HG03066 (cell line): ENCODE data around the gene A4GNT.

Source experiments
- ATAC-seq: cut with Tn5 transposase; IDR thresholded peaks from one replicate; pipeline ENCODE4 v1.9.1; 2021; ENCODE audit warnings: low read depth; ENCODE audit not compliant: unreplicated experiment

The A4GNT gene

DNA sequence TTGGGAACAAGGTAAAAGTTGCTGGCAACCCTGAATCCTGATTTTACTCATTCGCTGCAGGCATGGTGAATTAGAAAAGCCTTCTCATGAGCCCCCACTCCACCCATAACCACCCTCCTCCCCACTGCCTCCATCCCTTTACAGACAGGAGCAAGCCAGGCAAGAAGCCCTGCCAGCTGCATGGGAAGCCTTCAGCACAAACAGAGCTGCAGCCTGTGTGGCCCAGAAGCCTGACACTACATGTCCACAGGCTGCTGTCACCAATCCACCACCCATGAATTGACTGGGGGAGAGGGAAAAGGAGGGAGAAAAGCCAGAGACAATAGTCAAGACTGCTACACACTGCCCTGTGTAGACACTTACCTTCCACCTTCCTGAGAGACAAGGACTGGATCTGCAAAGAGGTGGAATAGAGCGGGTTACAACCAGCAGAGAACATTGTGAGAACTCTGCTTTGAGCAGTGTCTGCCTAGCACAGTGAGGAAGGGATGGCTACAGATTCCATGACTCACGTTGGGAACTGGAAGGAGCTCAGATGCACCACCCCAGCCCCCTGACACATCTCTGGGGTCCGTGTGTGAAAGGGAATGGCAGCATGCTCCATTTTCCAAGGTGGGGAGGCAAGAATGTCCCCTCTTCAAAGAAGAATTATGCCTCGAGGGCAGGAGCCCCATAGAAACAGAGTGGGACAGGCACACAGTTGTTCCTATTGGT lies 50.7 kb downstream of the A4GNT start:
- no peak for ATAC-seq

DNA sequence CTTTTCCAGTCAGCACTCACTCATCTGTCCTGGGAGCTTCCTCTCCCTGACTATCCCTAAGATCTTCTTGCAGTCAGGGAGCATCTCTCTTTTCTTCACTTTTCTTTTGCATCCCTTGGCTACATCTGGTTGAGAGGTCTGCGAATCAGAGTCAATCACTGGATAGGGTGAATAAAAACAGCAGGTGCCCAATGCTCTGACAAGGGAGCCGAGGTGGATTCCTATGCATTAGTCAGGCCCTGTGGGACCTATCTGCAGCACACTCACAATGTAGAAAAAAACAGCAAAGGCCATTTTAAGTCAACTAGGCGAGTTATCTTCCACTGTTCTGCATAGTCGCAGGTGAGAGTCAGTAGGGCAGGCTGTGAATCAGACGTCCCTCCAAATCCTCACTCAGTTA lies 52.3 kb downstream of the A4GNT start:
- no peak for ATAC-seq

DNA sequence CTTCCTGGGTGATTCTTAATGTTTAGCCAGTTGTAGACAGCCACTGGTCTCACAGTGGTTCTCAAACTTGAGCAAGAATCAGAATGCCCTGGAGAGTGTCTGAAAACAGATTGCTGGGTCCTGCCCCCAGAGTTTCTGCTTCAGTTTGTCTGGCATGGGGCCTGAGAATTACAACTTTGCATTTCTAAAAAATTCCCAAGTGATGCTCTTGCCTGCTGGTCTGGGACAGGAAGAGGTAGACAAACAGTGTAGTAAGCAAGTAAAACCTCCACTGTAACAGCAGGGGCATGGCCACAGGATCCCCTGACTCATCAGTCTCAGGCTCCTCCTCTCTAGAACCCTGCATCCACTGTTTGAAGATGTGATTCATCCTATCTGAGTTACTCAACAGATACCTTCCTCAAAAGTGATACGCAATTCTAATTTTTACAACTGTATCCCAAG lies 53.3 kb downstream of the A4GNT start:
- ATAC-seq, result no peak

DNA sequence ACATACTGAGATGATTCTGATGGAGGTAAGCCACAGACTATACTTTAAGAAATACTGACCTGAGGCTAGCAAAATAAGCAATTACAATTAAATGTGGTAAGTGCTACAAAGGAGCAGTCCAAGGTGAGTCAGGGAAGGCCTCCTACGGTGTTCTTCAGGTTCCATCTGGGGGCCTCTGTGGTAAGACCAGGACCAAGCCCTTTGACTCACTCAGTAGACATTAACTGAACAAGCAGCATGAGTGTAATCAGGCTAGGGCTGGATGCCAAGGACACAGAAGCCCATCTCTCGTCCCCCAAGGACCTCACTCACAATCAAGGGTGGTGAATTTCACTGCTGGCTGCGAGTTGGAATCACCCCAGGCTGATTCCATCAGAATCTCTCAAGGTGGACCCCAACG lies 54.1 kb downstream of the A4GNT start:
- ATAC-seq, result no peak
